Sigmoid colon (tissue), 4 donors: ENCODE data around the gene RPUSD4.

Experiments
- CTCF ChIP-seq, 4 experiments: fragments of 450-650 bp in 3 of 4; fragments of 200-600 bp in 1 of 4; IDR thresholded peaks; one replicate each; pipeline ENCODE4 v1.5.1; 2016 to 2019; ENCODE audit warnings: antibody characterized with exemption in 4 of 4, mild to moderate bottlenecking in 3 of 4, moderate library complexity in 2 of 4
- EP300 ChIP-seq, 4 donors: sonication (generic); formaldehyde crosslinking; IDR thresholded peaks; one replicate each; pipeline ENCODE4 v1.6.1; 2017; ENCODE audit warnings: antibody characterized with exemption in 4 of 4
- POLR2A ChIP-seq, 2 donors: fragments of 450-650 bp; IDR thresholded peaks; one replicate each; pipeline ENCODE4 v1.6.1; 2016; ENCODE audit warnings: antibody characterized with exemption in 2 of 2, mild to moderate bottlenecking in 2 of 2, moderate library complexity in 2 of 2
- POLR2AphosphoS5 ChIP-seq, 4 donors: sonication (generic); formaldehyde crosslinking; IDR thresholded peaks; one replicate each; pipeline ENCODE4 v1.6.1; 2017; ENCODE audit warnings: antibody characterized with exemption in 4 of 4

GRCh38 chr11:126153006-126153405 is 58.4 kb downstream of the RPUSD4 start:
- TF ChIP-seq CTCF (IDR thresholded peaks at IDR 0.05) (no peak), POLR2AphosphoS5 (IDR thresholded peaks at IDR 0.05) (no peak), POLR2A (IDR thresholded peaks at IDR 0.05) (no peak), EP300 (IDR thresholded peaks at IDR 0.05) (no peak)
